ENCODE measurements around the gene TUBB1. TPM values are rescaled to one million over a fixed set of nuclear protein-coding genes. Genes with fewer than 3 reads are reported as not detected.

Gene TUBB1
- total and polyA plus RNA-seq, 8 donors: 0.04 to 1.2 (median 0.14) TPM; not detected in 1

- DNase-seq: peak in 2 of 6 donors; percentile 58 to 64
- peak overlapping the region in 2 of 4 donors; percentile 74 to 84 for H3K27ac ChIP-seq
- FAIRE-seq: no peak
- H3K9me3 ChIP-seq: no peaks in the 10 kb centered on the region
- peak overlapping the region in 3 of 4 donors; percentile 12 to 92 (median 84) for H3K4me3 ChIP-seq
- peaks cover 5 to 12% (median 11%) of the 10 kb centered on the region in 3 donors for H3K4me1 ChIP-seq
- ATAC-seq: peak in 3 of 4 donors; percentile 12 to 66 (median 57)
- H3K27me3 ChIP-seq: no peaks in the 10 kb centered on the region
- intact Hi-C loops (cut with DNase I): no loop called here
- WGBS, 2 donors: 58 to 60% methylated on average over 16 to 17 of the region's 17 CpGs
- H3K36me3 ChIP-seq: peaks cover 0 to 5% (median 0%) of the 10 kb centered on the region in 3 donors
- TF ChIP-seq, protein P1, sequence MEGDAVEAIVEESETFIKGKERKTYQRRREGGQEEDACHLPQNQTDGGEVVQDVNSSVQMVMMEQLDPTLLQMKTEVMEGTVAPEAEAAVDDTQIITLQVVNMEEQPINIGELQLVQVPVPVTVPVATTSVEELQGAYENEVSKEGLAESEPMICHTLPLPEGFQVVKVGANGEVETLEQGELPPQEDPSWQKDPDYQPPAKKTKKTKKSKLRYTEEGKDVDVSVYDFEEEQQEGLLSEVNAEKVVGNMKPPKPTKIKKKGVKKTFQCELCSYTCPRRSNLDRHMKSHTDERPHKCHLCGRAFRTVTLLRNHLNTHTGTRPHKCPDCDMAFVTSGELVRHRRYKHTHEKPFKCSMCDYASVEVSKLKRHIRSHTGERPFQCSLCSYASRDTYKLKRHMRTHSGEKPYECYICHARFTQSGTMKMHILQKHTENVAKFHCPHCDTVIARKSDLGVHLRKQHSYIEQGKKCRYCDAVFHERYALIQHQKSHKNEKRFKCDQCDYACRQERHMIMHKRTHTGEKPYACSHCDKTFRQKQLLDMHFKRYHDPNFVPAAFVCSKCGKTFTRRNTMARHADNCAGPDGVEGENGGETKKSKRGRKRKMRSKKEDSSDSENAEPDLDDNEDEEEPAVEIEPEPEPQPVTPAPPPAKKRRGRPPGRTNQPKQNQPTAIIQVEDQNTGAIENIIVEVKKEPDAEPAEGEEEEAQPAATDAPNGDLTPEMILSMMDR (IDR thresholded peaks at IDR 0.05): no peak
Measured at GRCh38 chr20:59004763-59005522, 14.3 kb upstream of the TUBB1 start.

DNA sequence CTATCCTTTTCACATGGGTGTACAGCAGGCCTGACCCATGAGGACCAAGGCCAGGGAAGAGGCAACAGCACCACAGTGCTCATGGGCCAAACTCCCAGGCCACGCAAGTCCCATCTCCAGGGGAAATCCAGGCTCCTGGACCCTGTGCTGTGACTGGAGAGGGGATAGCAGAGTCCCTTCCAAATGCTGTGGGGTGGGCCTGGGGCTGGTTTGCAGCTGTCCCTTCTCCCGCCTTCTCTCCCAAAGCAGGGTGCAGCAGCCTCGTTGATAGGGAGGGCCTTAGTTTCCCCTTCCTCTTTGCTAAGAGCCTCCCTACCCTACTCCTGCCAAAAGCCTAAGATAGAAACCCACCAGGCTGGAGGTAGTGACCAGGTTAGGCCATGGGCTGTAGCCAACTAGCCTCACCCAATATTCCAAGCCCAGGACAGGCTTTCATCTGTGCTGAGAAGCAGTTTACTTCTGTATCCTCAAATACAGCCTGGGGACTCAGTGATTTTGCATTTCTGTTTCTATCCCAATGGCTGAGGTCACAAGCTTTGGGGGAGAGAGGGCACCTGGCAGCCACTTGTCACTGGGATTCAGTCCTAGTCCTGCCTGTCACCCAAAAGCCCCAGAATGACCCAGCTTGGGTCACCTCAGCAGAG, 13.6 kb upstream of the TUBB1 start:
- DNase-seq: no peak
- WGBS, 2 donors: 70 to 72% methylated on average over 3 of the region's 3 CpGs
- Histone ChIP-seq H3K9me3 (no peaks in the 10 kb centered on the region), H3K27ac (peak overlapping the region in 2 of 4 donors; percentile 74 to 84), H3K27me3 (no peaks in the 10 kb centered on the region), H3K36me3 (peaks cover 0 to 5% (median 0%) of the 10 kb centered on the region in 3 donors), H3K4me3 (peak overlapping the region; percentile 77 to 92 (median 84)), H3K4me1 (peaks cover 5 to 12% (median 11%) of the 10 kb centered on the region in 3 donors)
- FAIRE-seq: no peak
- intact Hi-C loops (cut with DNase I): no loop called here
- TF ChIP-seq, protein P1 (IDR thresholded peaks at IDR 0.05): no peak
- no peak for ATAC-seq

- FAIRE-seq (no peak), ATAC-seq (peak; percentile 2 to 18 (median 16)), DNase-seq (peak in 2 of 6 donors; percentile 65 to 83)
Measured at GRCh38 chr20:59006167-59006863, 12.9 kb upstream of the TUBB1 start.

DNA sequence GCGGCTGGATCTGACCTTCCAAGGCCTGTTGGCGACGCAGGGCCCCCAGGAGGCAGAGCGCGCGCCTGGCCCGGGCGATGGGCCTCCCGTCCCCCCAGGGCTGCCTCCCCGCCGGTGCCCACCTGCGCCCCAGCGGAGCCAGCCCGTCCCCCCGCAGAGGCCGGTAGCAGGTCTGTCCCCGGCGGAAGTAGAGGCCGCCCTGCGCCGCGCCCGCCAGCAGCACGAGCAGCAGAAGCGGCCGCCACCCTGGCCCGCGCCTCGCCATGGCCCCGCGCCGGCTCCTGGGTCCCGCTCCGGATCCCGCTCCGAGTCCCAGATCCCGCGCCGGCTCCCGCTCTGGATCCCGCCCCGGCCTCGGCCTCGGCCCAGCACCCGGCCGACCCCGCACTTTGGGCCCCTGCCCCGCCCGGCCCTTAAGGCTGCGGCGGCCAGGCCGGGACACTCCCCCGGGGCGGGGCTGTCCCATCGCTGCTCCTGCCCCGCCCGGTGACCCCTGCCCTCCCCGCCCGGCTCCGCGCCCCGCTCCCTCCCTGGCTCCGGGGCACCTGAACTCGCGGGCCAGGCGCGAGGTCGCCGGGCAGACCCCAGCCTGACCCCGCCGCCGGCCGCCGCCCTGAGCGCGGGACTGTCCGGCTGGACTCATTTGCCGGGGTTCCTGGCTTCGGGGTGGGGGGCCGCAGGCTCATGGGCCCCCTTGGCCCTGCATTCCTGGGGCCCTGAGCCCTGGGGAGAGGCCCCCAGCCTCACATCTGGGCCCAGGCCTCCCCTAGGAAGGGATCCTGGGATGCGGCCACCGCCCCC, 12.2 kb upstream of the TUBB1 start, which contains the start of gene CTSZ:
TSS of gene CTSZ (minus strand) at position 391 of the 801 bp plus-strand sequence. CDS start at position 265, 126 bp downstream.
- TF ChIP-seq, protein P1 (IDR thresholded peaks at IDR 0.05): no peak
- intact Hi-C loops (cut with DNase I): no loop called here
- FAIRE-seq (no peak), ATAC-seq (peak; percentile 73 to 89 (median 84)), DNase-seq (peak; percentile 41 to 84 (median 64))
- WGBS, 2 donors: 5 to 7% methylated on average over 61 to 82 of the region's 82 CpGs
- H3K9me3 ChIP-seq: no peaks in the 10 kb centered on the region
- H3K4me3 ChIP-seq: peak within 1 kb of the TSS; percentile 77 to 92 (median 84)
- H3K27ac ChIP-seq: peak within 1 kb of the TSS; percentile 31 to 84 (median 53)
- no peaks in the 10 kb centered on the region for H3K27me3 ChIP-seq
- peaks cover 5 to 12% (median 11%) of the 10 kb centered on the region in 3 donors for H3K4me1 ChIP-seq
- H3K36me3 ChIP-seq: no peaks in the 10 kb centered on the region

More at GRCh38 chr20:59006167-59006863, 12.9 kb upstream of the TUBB1 start:
- H3K27ac ChIP-seq: peak overlapping the region; percentile 31 to 84 (median 53)
- peaks cover 5 to 12% (median 11%) of the 10 kb centered on the region in 3 donors for H3K4me1 ChIP-seq
- H3K27me3 ChIP-seq: no peaks in the 10 kb centered on the region
- WGBS, 2 donors: 21 to 26% methylated on average over 29 of the region's 29 CpGs
- no peaks in the 10 kb centered on the region for H3K9me3 ChIP-seq
- TF ChIP-seq, protein P1 (IDR thresholded peaks at IDR 0.05): no peak
- intact Hi-C loops (cut with DNase I): no loop called here
- peak overlapping the region; percentile 77 to 92 (median 84) for H3K4me3 ChIP-seq
- H3K36me3 ChIP-seq: no peaks in the 10 kb centered on the region
